ENCODE measurements around the gene PPIL4.

GRCh38 chr6:149513915-149514314 lies 31.9 kb downstream of the PPIL4 start:
- no peak for TF ChIP-seq POLR2AphosphoS5 (IDR thresholded peaks at IDR 0.05; ENCODE audit: borderline replicate concordance, low read depth, low read length)
- no peak for TF ChIP-seq FOXP2 (optimal IDR thresholded peaks at IDR 0.05; ENCODE audit: control extremely low read depth, extremely low read length, insufficient read depth)

All from SK-N-MC (cell line).